Panc1 (cell line): ENCODE results near the gene IPO13. TPM values are rescaled to one million over a fixed set of nuclear protein-coding genes. Genes with fewer than 3 reads are reported as not detected.

Source experiments
- ATAC-seq: fragments of 200-7000 bp; cut with Tn5 transposase; 2 replicates; pipeline ENCODE4 v1.9.1; 2020; ENCODE audit warnings: mild to moderate bottlenecking, moderate library complexity
- BruUV-seq: library from RNA; stranded (reverse); fragments of 400-500 nt; replicated peaks from 2 replicates; lab custom pipeline; 2021; lab: Mats Ljungman, UMichigan
- CTCF ChIA-PET: fragments of 300-600 bp; sonication (Branson Sonifier 250); formaldehyde crosslinking; loops from one replicate; lab custom pipeline; 2022; ENCODE audit warnings: antibody characterized with exemption; lab: Charles Lee
- POLR2A ChIA-PET: fragments of 300-600 bp; sonication (Branson Sonifier 250); formaldehyde crosslinking; loops from one replicate; lab custom pipeline; 2022; ENCODE audit warnings: antibody characterized with exemption; lab: Charles Lee
- DNase-seq: peaks from one replicate; pipeline ENCODE4 v3.0.0-alpha.2; 2010; ENCODE audit warnings: low read depth, low spot score
- H3K27ac ChIP-seq: 2 replicates; pipeline ENCODE4 v1.5.1; 2011; ENCODE audit warnings: mild to moderate bottlenecking, low read length, inconsistent platforms
- H3K27me3 ChIP-seq: fragments of 200-500 bp; sonication (Bioruptor generic); 2 replicates; pipeline ENCODE4 v1.6.0; 2014; ENCODE audit warnings: low read length, inconsistent platforms; ENCODE audit not compliant: control insufficient read depth, insufficient read depth
- H3K36me3 ChIP-seq: fragments of 200-500 bp; sonication (Bioruptor generic); 2 replicates; pipeline ENCODE4 v1.5.1; 2014; ENCODE audit warnings: inconsistent platforms, mild to moderate bottlenecking, low read length, moderate library complexity; ENCODE audit not compliant: control insufficient read depth, insufficient read depth
- H3K4me1 ChIP-seq: 2 replicates; pipeline ENCODE4 v1.5.1; 2011; ENCODE audit warnings: inconsistent platforms, mild to moderate bottlenecking, low read length, moderate library complexity; ENCODE audit not compliant: control insufficient read depth, insufficient read depth
- H3K4me3 ChIP-seq, 2 experiments: 2 replicates each; pipeline ENCODE4 v1.5.1; 2011 to 2012; ENCODE audit warnings: low read depth in 2 of 2, low read length in 2 of 2, mild to moderate bottlenecking in 2 of 2, inconsistent platforms in 1 of 2, moderate library complexity in 1 of 2
- H3K9me3 ChIP-seq: fragments of 200-500 bp; sonication (Bioruptor generic); 2 replicates; pipeline ENCODE4 v1.5.1; 2014; ENCODE audit warnings: low read depth, mild to moderate bottlenecking, inconsistent platforms, low read length, moderate library complexity; ENCODE audit not compliant: control insufficient read depth, insufficient read depth
- CTCF ChIP-seq: fragments of 450-650 bp; IDR thresholded peaks from 2 replicates; pipeline ENCODE4 v1.5.1; 2017; ENCODE audit warnings: mild to moderate bottlenecking
- POLR2AphosphoS5 ChIP-seq: IDR thresholded peaks from 2 replicates; pipeline ENCODE4 v1.6.1; 2012; ENCODE audit warnings: mild to moderate bottlenecking, low read depth, low read length, moderate library complexity
- REST ChIP-seq, 2 experiments: IDR thresholded peaks; 2 replicates each; pipeline ENCODE4 v1.6.1; 2011 to 2012; ENCODE audit warnings: low read depth in 2 of 2, control low read depth in 1 of 2, low read length in 1 of 2, mild to moderate bottlenecking in 1 of 2, moderate library complexity in 1 of 2; ENCODE audit not compliant: insufficient read depth in 1 of 2
- SIN3A ChIP-seq: IDR thresholded peaks from 2 replicates; pipeline ENCODE4 v1.6.1; 2012; ENCODE audit warnings: low read depth, mild to moderate bottlenecking, low read length, moderate library complexity, borderline replicate concordance; ENCODE audit not compliant: insufficient read depth
- TCF7L2 ChIP-seq: IDR thresholded peaks from 2 replicates; pipeline ENCODE4 v1.6.1; 2011; ENCODE audit warnings: mild to moderate bottlenecking, low read depth, low read length, inconsistent platforms
- in situ Hi-C: cut with HindIII; loops from 2 replicates; pipeline ENCODE4 v1.10.0; 2016; ENCODE audit warnings: low sequenced_read_pairs, low pct_unique_long_range_greater_than_20kb
- intact Hi-C: fragments of 100-400 bp; cut with micrococcal nuclease; formaldehyde crosslinking; loops from one replicate; pipeline ENCODE4 v1.10.0; 2022; ENCODE audit not compliant: unreplicated experiment
- total RNA-seq: library from RNA; stranded (reverse); gene quantifications from one replicate; pipeline ENCODE4 v1.2.1, GENCODE V29; 2021; ENCODE audit not compliant: unreplicated experiment

The IPO13 gene
- total RNA-seq, 1 experiment from 2014 or later: 40.0 TPM

GRCh38 chr1:43995984-43996732 is 49.4 kb downstream of the IPO13 start:
- no peaks in the 10 kb centered on the region for H3K27me3 ChIP-seq
- H3K4me1 ChIP-seq: peaks cover 6% of the 10 kb centered on the region
- no peak overlapping the region for H3K27ac ChIP-seq
- TF ChIP-seq REST (IDR thresholded peaks at IDR 0.05; ENCODE audit: insufficient read depth in 1 of 2, low read depth in 2 of 2, low read length in 1 of 2): no peak
- no peak for TF ChIP-seq POLR2AphosphoS5
- no peak overlapping the region for H3K4me3 ChIP-seq
- CTCF ChIA-PET: interaction anchor here (0.6 kb wide), 1 partner anchor 17 kb away, joined by 3 read pairs; no protein-coding TSS in a partner anchor
- H3K9me3 ChIP-seq: no peaks in the 10 kb centered on the region
- no TSS peak for BruUV-seq
- in situ Hi-C loops: no loop called here
- intact Hi-C loops: no loop called here
- DNase-seq (no peak), ATAC-seq (no peak)
- H3K36me3 ChIP-seq: no peaks in the 10 kb centered on the region
- POLR2A ChIA-PET: no interaction called here

- in situ Hi-C loops: no loop called here
- peaks cover 5% of the 10 kb centered on the region; the same call in 1 of the 2 replicates for H3K4me1 ChIP-seq
- CTCF ChIA-PET: interaction anchor here (0.6 kb wide), 1 partner anchor 17 kb away, joined by 3 read pairs; no protein-coding TSS in a partner anchor
These were observed 50.0 kb downstream of the IPO13 start for GRCh38 chr1:43996733-43997115.

More at GRCh38 chr1:43996733-43997115, 50.0 kb downstream of the IPO13 start:
- DNase-seq (no peak), ATAC-seq (no peak)
- TF ChIP-seq POLR2AphosphoS5: no peak
- TF ChIP-seq TCF7L2: no peak
- no peak for TF ChIP-seq CTCF
- TF ChIP-seq SIN3A: no peak
- Histone ChIP-seq H3K9me3 (no peaks in the 10 kb centered on the region), H3K27me3 (no peaks in the 10 kb centered on the region), H3K36me3 (no peaks in the 10 kb centered on the region), H3K4me3 (no peak overlapping the region), H3K27ac (no peak overlapping the region)
- intact Hi-C loops: no loop called here
- POLR2A ChIA-PET: no interaction called here
- no TSS peak for BruUV-seq
